GM13977 (cell line): ENCODE data around the gene LRMDA.

Source experiments
- DNase-seq: peaks from one replicate; pipeline ENCODE4 v3.0.0; 2012; ENCODE audit warnings: low spot score
- CTCF ChIP-seq: IDR thresholded peaks from 2 replicates; pipeline ENCODE4 v1.5.1; 2012; ENCODE audit warnings: mild to moderate bottlenecking, control low read depth; ENCODE audit not compliant: insufficient read depth; ENCODE audit errors: extremely low read depth, missing control alignments
- in situ Hi-C: fragments of 300-500 bp; cut with MboI; formaldehyde crosslinking; loops from one replicate; pipeline ENCODE4 v1.12.0; 2022; ENCODE audit warnings: low sequenced_read_pairs, low pct_unique_long_range_greater_than_20kb, mixed read lengths, inconsistent platforms; ENCODE audit not compliant: unreplicated experiment

LRMDA gene

GRCh38 chr10:76333326-76333725 is 901.9 kb downstream of the LRMDA start:
- TF ChIP-seq CTCF = no peak
- in situ Hi-C loops = no loop called here
- no peak for DNase-seq

- no peak for DNase-seq
- in situ Hi-C loops = no loop called here
- TF ChIP-seq CTCF = no peak
Observed at GRCh38 chr10:76333796-76334195, 902.4 kb downstream of the LRMDA start.

GRCh38 chr10:76334255-76334654 is 902.8 kb downstream of the LRMDA start:
- in situ Hi-C loops = no loop called here
- TF ChIP-seq CTCF = no peak

GRCh38 chr10:76336213-76336963 is 905.0 kb downstream of the LRMDA start:
- DNase-seq = no peak
- TF ChIP-seq CTCF = no peak
- in situ Hi-C loops = no loop called here

More at GRCh38 chr10:76334255-76334654, 902.8 kb downstream of the LRMDA start:
- no peak for DNase-seq

GRCh38 chr10:76337641-76338040 is 906.2 kb downstream of the LRMDA start:
- no peak for DNase-seq
- in situ Hi-C loops = no loop called here
- no peak for TF ChIP-seq CTCF

GRCh38 chr10:76338187-76338586 is 906.8 kb downstream of the LRMDA start:
- no peak for DNase-seq
- in situ Hi-C loops = no loop called here
- TF ChIP-seq CTCF = no peak

GRCh38 chr10:76341740-76342139 is 910.3 kb downstream of the LRMDA start:
- DNase-seq = no peak
- in situ Hi-C loops = no loop called here
- TF ChIP-seq CTCF = no peak
